Neural crest cell (in vitro differentiated cells): Measurements from ENCODE around the gene ASB11. TPM values are rescaled to one million over a fixed set of nuclear protein-coding genes. Genes with fewer than 3 reads are reported as not detected.

Experiments used
- DNase-seq: peaks from one replicate; pipeline ENCODE4 v3.0.0; 2021; ENCODE audit warnings: low read depth, mixed read lengths, low spot score
- H3K27ac Mint-ChIP-seq: one replicate; pipeline ENCODE4 v1.8.0; 2021; ENCODE audit warnings: mild to moderate bottlenecking, mixed read lengths; ENCODE audit not compliant: unreplicated experiment
- H3K27me3 Mint-ChIP-seq: 2 replicates; pipeline ENCODE4 v1.8.0; 2021; ENCODE audit warnings: low read depth, mild to moderate bottlenecking, mixed read lengths
- H3K36me3 Mint-ChIP-seq: 2 replicates; pipeline ENCODE4 v1.8.0; 2021; ENCODE audit warnings: low read depth, mild to moderate bottlenecking, mixed read lengths
- H3K4me1 Mint-ChIP-seq: 2 replicates; pipeline ENCODE4 v1.8.0; 2021; ENCODE audit warnings: mixed read lengths
- H3K4me3 Mint-ChIP-seq: one replicate; pipeline ENCODE4 v1.8.0; 2021; ENCODE audit warnings: mild to moderate bottlenecking, mixed read lengths
- H3K9me3 Mint-ChIP-seq: 2 replicates; pipeline ENCODE4 v1.8.0; 2021; ENCODE audit warnings: mixed read lengths
- CTCF ChIP-seq: fragments of 200-600 bp; sonication (generic); conservative IDR thresholded peaks from 2 replicates; pipeline ENCODE4 v1.5.0; 2021; ENCODE audit warnings: antibody characterized with exemption, mild to moderate bottlenecking
- total RNA-seq: library from RNA; stranded (reverse); gene quantifications from 2 replicates; pipeline ENCODE4 v1.2.1, GENCODE V29; 2021

The ASB11 gene
- total RNA-seq, 1 donor from 2014 or later, result not detected

GRCh38 chrX:15269618-15270521, 45.6 kb downstream of the ASB11 start, which contains the start of gene ASB9:
Gene ASB9 (minus strand): TSS chrX:15270083. CDS start chrX:15269874, 209 bp downstream.
- Mint-ChIP-seq H3K27ac (peak within 1 kb of the TSS; percentile 71), H3K36me3 (no peaks in the 10 kb centered on the region), H3K4me1 (peaks cover 5% of the 10 kb centered on the region), H3K4me3 (no peak within 1 kb of the TSS), H3K27me3 (no peaks in the 10 kb centered on the region), H3K9me3 (no peaks in the 10 kb centered on the region)
- DNase-seq, result no peak
- no peak for TF ChIP-seq CTCF

GRCh38 chrX:15269120-15269519, 46.3 kb downstream of the ASB11 start:
- no peaks in the 10 kb centered on the region for H3K36me3 Mint-ChIP-seq
- no peak for TF ChIP-seq CTCF
- no peaks in the 10 kb centered on the region for H3K27me3 Mint-ChIP-seq
- H3K9me3 Mint-ChIP-seq, result no peaks in the 10 kb centered on the region
- H3K27ac Mint-ChIP-seq, result no peak overlapping the region
- no peak for DNase-seq
- H3K4me3 Mint-ChIP-seq, result no peak overlapping the region
- peaks cover 5% of the 10 kb centered on the region for H3K4me1 Mint-ChIP-seq

GRCh38 chrX:15254852-15255251, 60.6 kb downstream of the ASB11 start:
- H3K27ac Mint-ChIP-seq, result no peak overlapping the region
- no peak overlapping the region for H3K4me3 Mint-ChIP-seq
- H3K27me3 Mint-ChIP-seq, result no peaks in the 10 kb centered on the region
- no peaks in the 10 kb centered on the region for H3K9me3 Mint-ChIP-seq
- H3K36me3 Mint-ChIP-seq, result no peaks in the 10 kb centered on the region
- no peaks in the 10 kb centered on the region for H3K4me1 Mint-ChIP-seq
- DNase-seq, result no peak
- TF ChIP-seq CTCF, result no peak

DNA sequence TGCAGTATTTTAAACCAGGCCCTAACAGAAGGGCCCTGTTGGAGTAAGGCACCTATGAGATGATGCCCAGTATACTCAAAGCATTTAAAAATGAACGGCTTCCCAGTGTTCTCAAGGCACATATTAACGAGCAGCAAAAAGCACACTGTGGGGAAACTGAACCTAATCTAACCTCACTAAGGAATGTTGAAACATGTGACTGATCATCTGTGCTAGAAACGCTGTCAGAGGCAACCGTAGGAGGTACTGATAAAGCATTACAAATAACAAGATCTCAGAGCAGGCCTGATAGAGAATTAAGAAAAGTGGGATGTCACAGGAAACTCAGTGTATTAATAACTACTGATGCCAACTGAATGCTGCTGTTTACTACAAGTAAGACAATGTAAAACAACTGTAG, 69.5 kb downstream of the ASB11 start:
- no peak overlapping the region for H3K4me3 Mint-ChIP-seq
- TF ChIP-seq CTCF, result no peak
- peaks cover 18% of the 10 kb centered on the region for H3K4me1 Mint-ChIP-seq
- no peaks in the 10 kb centered on the region for H3K36me3 Mint-ChIP-seq
- no peak for DNase-seq
- no peaks in the 10 kb centered on the region for H3K9me3 Mint-ChIP-seq
- no peak overlapping the region for H3K27ac Mint-ChIP-seq
- no peaks in the 10 kb centered on the region for H3K27me3 Mint-ChIP-seq

- Mint-ChIP-seq H3K36me3 (no peaks in the 10 kb centered on the region), H3K9me3 (no peaks in the 10 kb centered on the region), H3K27ac (no peak overlapping the region), H3K27me3 (no peaks in the 10 kb centered on the region), H3K4me1 (peaks cover 18% of the 10 kb centered on the region), H3K4me3 (peak overlapping the region; percentile 9)
- TF ChIP-seq CTCF, result no peak
- DNase-seq, result no peak
Observed at GRCh38 chrX:15244421-15244820, 71.0 kb downstream of the ASB11 start.
